HepG2 (cell line): ENCODE data around the gene RASA3. TPM values are rescaled to one million over a fixed set of nuclear protein-coding genes. Genes with fewer than 3 reads are reported as not detected.
A peak's percentile ranks its signal among the peaks of the same experiment; 100 is the strongest.

Experiments used
- ATAC-seq: fragments of 200-7000 bp; cut with Tn5 transposase; 3 replicates; pipeline ENCODE4 v1.9.1; 2020; ENCODE audit warnings: mild to moderate bottlenecking, moderate library complexity
- BruUV-seq: library from RNA; stranded (reverse); fragments of 400-500 nt; replicated peaks from 2 replicates; lab custom pipeline; 2021; lab: Mats Ljungman, UMichigan
- CTCF ChIA-PET: fragments of 300-600 bp; formaldehyde crosslinking; extraction: SDS; loops from one replicate; lab custom pipeline; 2021; ENCODE audit warnings: low total read pairs, inconsistent platforms, low intra/inter-chr PET ratio; lab: Yijun Ruan, JAX
- POLR2A ChIA-PET: fragments of 350-600 bp; sonication (Branson Sonifier 250); formaldehyde crosslinking; loops from one replicate; lab custom pipeline; 2020; ENCODE audit warnings: antibody characterized with exemption, inconsistent platforms; lab: Yijun Ruan, JAX
- DNase-seq: peaks from one replicate; pipeline ENCODE4 v3.0.0-alpha.2; 2015; ENCODE audit warnings: low spot score
- FAIRE-seq: peaks from 3 replicates; lab custom pipeline; 2011; peaks lifted over from hg19 to GRCh38; lab: Jason Lieb, UNC
- H2AFZ ChIP-seq: one replicate; pipeline ENCODE4 v1.6.1; 2011; ENCODE audit warnings: low read length, inconsistent platforms
- H3K27ac ChIP-seq: fragments of 300-600 bp; 3 replicates; pipeline ENCODE4 v1.8.0; 2011; ENCODE audit warnings: mixed run types, mild to moderate bottlenecking, mixed read lengths, low read length, inconsistent platforms; ENCODE audit not compliant: insufficient read depth; ENCODE audit errors: extremely low read length
- H3K27me3 ChIP-seq, 2 experiments: fragments of 200-600 bp in 1 of 2; 2 replicates in 1 of 2; 3 replicates in 1 of 2; pipeline versions ENCODE4 v1.6.0 to v1.8.0; 2011; ENCODE audit warnings: low read length in 2 of 2, mild to moderate bottlenecking in 2 of 2, moderate library complexity in 2 of 2, inconsistent platforms in 1 of 2; ENCODE audit not compliant: insufficient read depth in 2 of 2, control insufficient read depth in 1 of 2
- H3K36me3 ChIP-seq, 2 experiments: fragments of 200-600 bp in 1 of 2; replicated peaks in 1 of 2; 2 replicates in 1 of 2; 3 replicates in 1 of 2; pipeline versions ENCODE4 v1.5.1 to v1.8.0; 2011; ENCODE audit warnings: low read length in 2 of 2, inconsistent platforms in 1 of 2; ENCODE audit not compliant: insufficient read depth in 2 of 2, control insufficient read depth in 1 of 2
- H3K4me1 ChIP-seq: 2 replicates; pipeline ENCODE4 v1.5.1; 2012; ENCODE audit warnings: low read length, inconsistent platforms; ENCODE audit not compliant: insufficient read depth
- H3K4me2 ChIP-seq: 2 replicates; pipeline ENCODE4 v1.6.0; 2011; ENCODE audit warnings: low read depth, low read length, inconsistent platforms
- H3K4me3 ChIP-seq, 3 experiments: fragments of 200-600 bp in 1 of 3; sonication (generic), shearing (Covaris generic) in 1 of 3; replicated peaks in 1 of 3; 2 replicates each; pipeline ENCODE4 v1.5.1; 2011 to 2016; ENCODE audit warnings: low read length in 3 of 3, inconsistent platforms in 2 of 3, low read depth in 2 of 3, mild to moderate bottlenecking in 2 of 3, control low read depth in 1 of 3, mixed read lengths in 1 of 3; ENCODE audit not compliant: insufficient read depth in 1 of 3
- H3K79me2 ChIP-seq: one replicate; pipeline ENCODE4 v1.6.1; 2011; ENCODE audit warnings: low read length, inconsistent platforms; ENCODE audit not compliant: insufficient read depth
- H3K9ac ChIP-seq: 2 replicates; pipeline ENCODE4 v1.6.0; 2011; ENCODE audit warnings: mild to moderate bottlenecking, low read depth, low read length, inconsistent platforms; ENCODE audit not compliant: insufficient read depth
- H3K9me3 ChIP-seq: 2 replicates; pipeline ENCODE4 v1.5.1; 2012; ENCODE audit warnings: mild to moderate bottlenecking, low read length
- H4K20me1 ChIP-seq: 2 replicates; pipeline ENCODE4 v1.6.0; 2011; ENCODE audit warnings: inconsistent platforms, mild to moderate bottlenecking, low read length, moderate library complexity; ENCODE audit not compliant: insufficient read depth
- CCAR2 ChIP-seq: fragments of 200-400 bp; formaldehyde crosslinking; optimal IDR thresholded peaks from 2 replicates; pipeline ENCODE3; 2018; ENCODE audit warnings: low read depth, mild to moderate bottlenecking, low read length, moderate library complexity
- ZMYM4 ChIP-seq: sonication (generic); formaldehyde crosslinking; IDR thresholded peaks from 2 replicates; pipeline ENCODE4 v1.8.1; 2023; ENCODE audit warnings: mild to moderate bottlenecking, missing genetic modification reagents
- WGBS: methylation state at CpG from one replicate; pipeline ENCODE4 v1.1.6; 2017; ENCODE audit warnings: low lambda C conversion rate; 5-methylcytosine and 5-hydroxymethylcytosine counted together
- in situ Hi-C: cut with HindIII; loops from 2 replicates; pipeline ENCODE4 v1.10.0; 2017; ENCODE audit warnings: low pct_unique_long_range_greater_than_20kb; ENCODE audit not compliant: extremely low pct_ligation_motif_present
- intact Hi-C: fragments of 100-400 bp; cut with micrococcal nuclease; formaldehyde crosslinking; loops from one replicate; pipeline ENCODE4 v1.10.0; 2022; ENCODE audit not compliant: unreplicated experiment
- polyA plus RNA-seq, 8 experiments: library from polyadenylated mRNA; depleted of rRNA in 3 of 8; stranded (reverse) in 7 of 8; unstranded in 1 of 8; fragments of >200 nt; fragmentation: Illumina TruSeq in 4 of 8; extraction: Trizol in 4 of 8; gene quantifications; 2 replicates each; pipeline versions ENCODE4 v1.2.1 to v1.2.3, GENCODE V29; 2011 to 2016; ENCODE audit warnings: low read depth in 4 of 8, missing spikeins in 1 of 8, mixed read lengths in 1 of 8; ENCODE audit not compliant: insufficient read depth in 1 of 8
- total RNA-seq, 5 experiments: library from RNA; depleted of rRNA; stranded (reverse); fragments of >200 nt; fragmentation: Illumina TruSeq; extraction: Trizol; gene quantifications; 2 replicates each; pipeline ENCODE4 v1.2.3, GENCODE V29; 2016; ENCODE audit warnings: low read depth in 1 of 5
- TF ChIP-seq, protein P1 (sequence below): sonication (generic); formaldehyde crosslinking; IDR thresholded peaks from 2 replicates; pipeline ENCODE4 v1.4.0; 2020; ENCODE audit warnings: mild to moderate bottlenecking, missing genetic modification reagents
- TF ChIP-seq, protein P2 (sequence below): sonication (generic); formaldehyde crosslinking; IDR thresholded peaks from 2 replicates; pipeline ENCODE4 v1.9.0; 2021; ENCODE audit warnings: mild to moderate bottlenecking, missing genetic modification reagents

The RASA3 gene
- total and polyA plus RNA-seq, 2 of the 13 experiments (the other 11 are each of a cell fraction or from before 2014, with no cell fraction given), result 0.05 TPM; not detected in 1

DNA sequence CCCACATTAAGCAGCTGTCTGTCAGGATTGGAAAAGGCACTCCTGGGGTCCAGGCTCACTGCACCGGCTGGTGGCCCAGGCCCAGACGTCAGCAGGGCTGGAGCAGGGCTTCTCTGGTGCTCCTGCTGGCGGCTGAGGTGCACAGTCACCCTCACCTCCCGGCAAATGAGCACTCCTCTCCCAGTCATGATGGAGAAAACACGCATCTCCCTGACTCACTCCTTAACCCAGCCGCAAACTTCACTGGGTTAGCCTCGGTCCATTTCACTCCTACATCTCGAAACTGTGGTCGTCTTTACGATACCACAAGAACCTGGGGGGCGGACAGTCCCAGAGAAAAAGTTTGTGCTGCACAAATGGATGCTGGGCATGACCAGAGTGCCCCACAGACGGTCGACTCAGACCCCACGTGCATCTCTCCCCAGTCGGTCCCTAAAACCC, 3.3 kb upstream of the RASA3 start:
- no peak overlapping the region for H2AFZ ChIP-seq
- CTCF ChIA-PET, result no interaction called here

More for the DNA sequence above, 3.3 kb upstream of the RASA3 start:
- intact Hi-C loops (no loop called here), in situ Hi-C loops (no loop called here)
- POLR2A ChIA-PET, result no interaction called here
- Histone ChIP-seq H3K79me2 (no peaks in the 10 kb centered on the region), H3K36me3 (no peaks in the 10 kb centered on the region), H3K4me2 (no peak overlapping the region), H3K9me3 (no peaks in the 10 kb centered on the region), H3K9ac (no peak overlapping the region), H4K20me1 (no peaks in the 10 kb centered on the region), H3K27ac (no peak overlapping the region), H3K27me3 (peaks cover 4 to 33% of the 10 kb centered on the region in 2 experiments; a peak in 4 of 5 replicates), H3K4me1 (no peaks in the 10 kb centered on the region), H3K4me3 (no peak overlapping the region)
- no peak for DNase-seq
- BruUV-seq, result no TSS peak
- TF ChIP-seq, protein P1, sequence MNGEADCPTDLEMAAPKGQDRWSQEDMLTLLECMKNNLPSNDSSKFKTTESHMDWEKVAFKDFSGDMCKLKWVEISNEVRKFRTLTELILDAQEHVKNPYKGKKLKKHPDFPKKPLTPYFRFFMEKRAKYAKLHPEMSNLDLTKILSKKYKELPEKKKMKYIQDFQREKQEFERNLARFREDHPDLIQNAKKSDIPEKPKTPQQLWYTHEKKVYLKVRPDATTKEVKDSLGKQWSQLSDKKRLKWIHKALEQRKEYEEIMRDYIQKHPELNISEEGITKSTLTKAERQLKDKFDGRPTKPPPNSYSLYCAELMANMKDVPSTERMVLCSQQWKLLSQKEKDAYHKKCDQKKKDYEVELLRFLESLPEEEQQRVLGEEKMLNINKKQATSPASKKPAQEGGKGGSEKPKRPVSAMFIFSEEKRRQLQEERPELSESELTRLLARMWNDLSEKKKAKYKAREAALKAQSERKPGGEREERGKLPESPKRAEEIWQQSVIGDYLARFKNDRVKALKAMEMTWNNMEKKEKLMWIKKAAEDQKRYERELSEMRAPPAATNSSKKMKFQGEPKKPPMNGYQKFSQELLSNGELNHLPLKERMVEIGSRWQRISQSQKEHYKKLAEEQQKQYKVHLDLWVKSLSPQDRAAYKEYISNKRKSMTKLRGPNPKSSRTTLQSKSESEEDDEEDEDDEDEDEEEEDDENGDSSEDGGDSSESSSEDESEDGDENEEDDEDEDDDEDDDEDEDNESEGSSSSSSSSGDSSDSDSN, result 0 out of 2 replicates have a peak, but pooled peaks have one; percentile 29
- no peak for TF ChIP-seq CCAR2
- TF ChIP-seq ZMYM4 (CRISPR knock-in tag), result no peak
- TF ChIP-seq, protein P2, sequence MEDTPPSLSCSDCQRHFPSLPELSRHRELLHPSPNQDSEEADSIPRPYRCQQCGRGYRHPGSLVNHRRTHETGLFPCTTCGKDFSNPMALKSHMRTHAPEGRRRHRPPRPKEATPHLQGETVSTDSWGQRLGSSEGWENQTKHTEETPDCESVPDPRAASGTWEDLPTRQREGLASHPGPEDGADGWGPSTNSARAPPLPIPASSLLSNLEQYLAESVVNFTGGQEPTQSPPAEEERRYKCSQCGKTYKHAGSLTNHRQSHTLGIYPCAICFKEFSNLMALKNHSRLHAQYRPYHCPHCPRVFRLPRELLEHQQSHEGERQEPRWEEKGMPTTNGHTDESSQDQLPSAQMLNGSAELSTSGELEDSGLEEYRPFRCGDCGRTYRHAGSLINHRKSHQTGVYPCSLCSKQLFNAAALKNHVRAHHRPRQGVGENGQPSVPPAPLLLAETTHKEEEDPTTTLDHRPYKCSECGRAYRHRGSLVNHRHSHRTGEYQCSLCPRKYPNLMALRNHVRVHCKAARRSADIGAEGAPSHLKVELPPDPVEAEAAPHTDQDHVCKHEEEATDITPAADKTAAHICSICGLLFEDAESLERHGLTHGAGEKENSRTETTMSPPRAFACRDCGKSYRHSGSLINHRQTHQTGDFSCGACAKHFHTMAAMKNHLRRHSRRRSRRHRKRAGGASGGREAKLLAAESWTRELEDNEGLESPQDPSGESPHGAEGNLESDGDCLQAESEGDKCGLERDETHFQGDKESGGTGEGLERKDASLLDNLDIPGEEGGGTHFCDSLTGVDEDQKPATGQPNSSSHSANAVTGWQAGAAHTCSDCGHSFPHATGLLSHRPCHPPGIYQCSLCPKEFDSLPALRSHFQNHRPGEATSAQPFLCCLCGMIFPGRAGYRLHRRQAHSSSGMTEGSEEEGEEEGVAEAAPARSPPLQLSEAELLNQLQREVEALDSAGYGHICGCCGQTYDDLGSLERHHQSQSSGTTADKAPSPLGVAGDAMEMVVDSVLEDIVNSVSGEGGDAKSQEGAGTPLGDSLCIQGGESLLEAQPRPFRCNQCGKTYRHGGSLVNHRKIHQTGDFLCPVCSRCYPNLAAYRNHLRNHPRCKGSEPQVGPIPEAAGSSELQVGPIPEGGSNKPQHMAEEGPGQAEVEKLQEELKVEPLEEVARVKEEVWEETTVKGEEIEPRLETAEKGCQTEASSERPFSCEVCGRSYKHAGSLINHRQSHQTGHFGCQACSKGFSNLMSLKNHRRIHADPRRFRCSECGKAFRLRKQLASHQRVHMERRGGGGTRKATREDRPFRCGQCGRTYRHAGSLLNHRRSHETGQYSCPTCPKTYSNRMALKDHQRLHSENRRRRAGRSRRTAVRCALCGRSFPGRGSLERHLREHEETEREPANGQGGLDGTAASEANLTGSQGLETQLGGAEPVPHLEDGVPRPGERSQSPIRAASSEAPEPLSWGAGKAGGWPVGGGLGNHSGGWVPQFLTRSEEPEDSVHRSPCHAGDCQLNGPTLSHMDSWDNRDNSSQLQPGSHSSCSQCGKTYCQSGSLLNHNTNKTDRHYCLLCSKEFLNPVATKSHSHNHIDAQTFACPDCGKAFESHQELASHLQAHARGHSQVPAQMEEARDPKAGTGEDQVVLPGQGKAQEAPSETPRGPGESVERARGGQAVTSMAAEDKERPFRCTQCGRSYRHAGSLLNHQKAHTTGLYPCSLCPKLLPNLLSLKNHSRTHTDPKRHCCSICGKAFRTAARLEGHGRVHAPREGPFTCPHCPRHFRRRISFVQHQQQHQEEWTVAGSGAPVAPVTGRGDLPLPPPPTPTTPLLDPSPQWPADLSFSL (CRISPR knock-in tag), result no peak
- 21% methylated on average over 9 of the region's 15 CpGs for WGBS
- peak; percentile 64 for ATAC-seq
- FAIRE-seq, result no peak
